HepG2 (cell line): ENCODE results near the gene ZNF22. TPM values are rescaled to one million over a fixed set of nuclear protein-coding genes. Genes with fewer than 3 reads are reported as not detected.

Experiments used
- FOXK1 ChIP-seq: sonication (generic); formaldehyde crosslinking; IDR thresholded peaks from 2 replicates; pipeline ENCODE4 v1.4.0; 2020; ENCODE audit warnings: low read depth, missing genetic modification reagents, borderline replicate concordance
- HOXA3 ChIP-seq: sonication (generic); formaldehyde crosslinking; IDR thresholded peaks from 2 replicates; pipeline ENCODE4 v1.5.0; 2020; ENCODE audit warnings: missing genetic modification reagents
- IKZF4 ChIP-seq: sonication (generic); formaldehyde crosslinking; IDR thresholded peaks from 2 replicates; pipeline ENCODE4 v1.5.1; 2020; ENCODE audit warnings: borderline replicate concordance, mild to moderate bottlenecking, low read depth, missing genetic modification reagents; ENCODE audit errors: not compliant biosample characterization
- KLF12 ChIP-seq: sonication (generic); formaldehyde crosslinking; IDR thresholded peaks from 2 replicates; pipeline ENCODE4 v1.4.0; 2020; ENCODE audit warnings: missing genetic modification reagents, borderline replicate concordance
- NR2F2 ChIP-seq: IDR thresholded peaks from 2 replicates; pipeline ENCODE4 v1.6.1; 2012; ENCODE audit warnings: low read depth, inconsistent platforms, borderline replicate concordance
- PTBP1 ChIP-seq: fragments of 200-400 bp; formaldehyde crosslinking; IDR thresholded peaks from 2 replicates; pipeline ENCODE4 v1.6.1; 2018; ENCODE audit warnings: low read length, low read depth; ENCODE audit not compliant: poor library complexity, severe bottlenecking
- SKIL ChIP-seq: sonication (generic); formaldehyde crosslinking; IDR thresholded peaks from 2 replicates; pipeline ENCODE4 v1.8.0; 2022; ENCODE audit warnings: missing genetic modification reagents, mild to moderate bottlenecking, moderate library complexity, borderline replicate concordance
- ZBTB7B ChIP-seq: sonication (generic); formaldehyde crosslinking; IDR thresholded peaks from 2 replicates; pipeline ENCODE4 v1.4.0; 2020; ENCODE audit warnings: missing genetic modification reagents
- ZNF224 ChIP-seq: sonication (generic); formaldehyde crosslinking; IDR thresholded peaks from 2 replicates; pipeline ENCODE4 v1.5.0; 2020; ENCODE audit warnings: mild to moderate bottlenecking, missing genetic modification reagents
- ZNF253 ChIP-seq: sonication (generic); formaldehyde crosslinking; IDR thresholded peaks from 2 replicates; pipeline ENCODE4 v1.8.0; 2022; ENCODE audit warnings: mild to moderate bottlenecking, missing genetic modification reagents, borderline replicate concordance
- ZNF567 ChIP-seq: sonication (generic); formaldehyde crosslinking; IDR thresholded peaks from 2 replicates; pipeline ENCODE4 v1.8.1; 2023; ENCODE audit warnings: mild to moderate bottlenecking, missing genetic modification reagents, borderline replicate concordance
- ZNF607 ChIP-seq: sonication (generic); formaldehyde crosslinking; IDR thresholded peaks from 2 replicates; pipeline ENCODE4 v1.5.1; 2020; ENCODE audit warnings: missing genetic modification reagents, mild to moderate bottlenecking, borderline replicate concordance
- polyA plus RNA-seq, 8 experiments: library from polyadenylated mRNA; depleted of rRNA in 3 of 8; stranded (reverse) in 7 of 8; unstranded in 1 of 8; fragments of >200 nt; fragmentation: Illumina TruSeq in 4 of 8; extraction: Trizol in 4 of 8; gene quantifications; 2 replicates each; pipeline versions ENCODE4 v1.2.1 to v1.2.3, GENCODE V29; 2011 to 2016; ENCODE audit warnings: low read depth in 4 of 8, missing spikeins in 1 of 8, mixed read lengths in 1 of 8; ENCODE audit not compliant: insufficient read depth in 1 of 8
- total RNA-seq, 5 experiments: library from RNA; depleted of rRNA; stranded (reverse); fragments of >200 nt; fragmentation: Illumina TruSeq; extraction: Trizol; gene quantifications; 2 replicates each; pipeline ENCODE4 v1.2.3, GENCODE V29; 2016; ENCODE audit warnings: low read depth in 1 of 5
- TF ChIP-seq, protein P1 (sequence below): sonication (generic); formaldehyde crosslinking; IDR thresholded peaks from 2 replicates; pipeline ENCODE4 v1.9.0; 2021; ENCODE audit warnings: missing genetic modification reagents, borderline replicate concordance
- TF ChIP-seq, protein P2 (sequence below): sonication (generic); formaldehyde crosslinking; conservative IDR thresholded peaks from 2 replicates; pipeline ENCODE4 v1.4.0; 2020; ENCODE audit warnings: missing genetic modification reagents
- TF ChIP-seq, protein P3 (sequence below): sonication (generic); formaldehyde crosslinking; IDR thresholded peaks from 2 replicates; pipeline ENCODE4 v1.4.0; 2020; ENCODE audit warnings: mild to moderate bottlenecking, missing genetic modification reagents
- TF ChIP-seq, protein P4 (sequence below): sonication (generic); formaldehyde crosslinking; IDR thresholded peaks from 2 replicates; pipeline ENCODE4 v1.8.0; 2023; ENCODE audit warnings: mild to moderate bottlenecking, missing genetic modification reagents

Gene ZNF22
- total and polyA plus RNA-seq, 2 of the 13 experiments (the other 11 are each of a cell fraction or from before 2014, with no cell fraction given), result 0.40 to 1.3 TPM

GRCh38 chr10:44978570-44979280 lies 22.0 kb upstream of the ZNF22 start, which contains the start of gene DEPP1 (continued):
- peak; percentile 63 for TF ChIP-seq IKZF4 (CRISPR knock-in tag)
- 0 out of 2 replicates have a peak, but pooled peaks have one; percentile 39 for TF ChIP-seq ZNF253 (CRISPR knock-in tag)
- TF ChIP-seq ZNF224 (CRISPR knock-in tag), result peak; percentile 93
- peak; percentile 47; the same call in 1 of the 2 replicates for TF ChIP-seq HOXA3 (CRISPR knock-in tag)
- peak; percentile 98 for TF ChIP-seq ZBTB7B (CRISPR knock-in tag)
- peak; percentile 91 for TF ChIP-seq SKIL (CRISPR knock-in tag)
- TF ChIP-seq NR2F2, result peak; percentile 56; the same call in 1 of the 2 replicates
- peak; percentile 49 for TF ChIP-seq PTBP1
- peak; percentile 98 for TF ChIP-seq FOXK1 (CRISPR knock-in tag)
- TF ChIP-seq, protein P1, sequence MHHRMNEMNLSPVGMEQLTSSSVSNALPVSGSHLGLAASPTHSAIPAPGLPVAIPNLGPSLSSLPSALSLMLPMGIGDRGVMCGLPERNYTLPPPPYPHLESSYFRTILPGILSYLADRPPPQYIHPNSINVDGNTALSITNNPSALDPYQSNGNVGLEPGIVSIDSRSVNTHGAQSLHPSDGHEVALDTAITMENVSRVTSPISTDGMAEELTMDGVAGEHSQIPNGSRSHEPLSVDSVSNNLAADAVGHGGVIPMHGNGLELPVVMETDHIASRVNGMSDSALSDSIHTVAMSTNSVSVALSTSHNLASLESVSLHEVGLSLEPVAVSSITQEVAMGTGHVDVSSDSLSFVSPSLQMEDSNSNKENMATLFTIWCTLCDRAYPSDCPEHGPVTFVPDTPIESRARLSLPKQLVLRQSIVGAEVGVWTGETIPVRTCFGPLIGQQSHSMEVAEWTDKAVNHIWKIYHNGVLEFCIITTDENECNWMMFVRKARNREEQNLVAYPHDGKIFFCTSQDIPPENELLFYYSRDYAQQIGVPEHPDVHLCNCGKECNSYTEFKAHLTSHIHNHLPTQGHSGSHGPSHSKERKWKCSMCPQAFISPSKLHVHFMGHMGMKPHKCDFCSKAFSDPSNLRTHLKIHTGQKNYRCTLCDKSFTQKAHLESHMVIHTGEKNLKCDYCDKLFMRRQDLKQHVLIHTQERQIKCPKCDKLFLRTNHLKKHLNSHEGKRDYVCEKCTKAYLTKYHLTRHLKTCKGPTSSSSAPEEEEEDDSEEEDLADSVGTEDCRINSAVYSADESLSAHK (CRISPR knock-in tag), result no peak; the same call in 1 of the 2 replicates
- peak; percentile 82 for TF ChIP-seq ZNF607
- TF ChIP-seq, protein P2, sequence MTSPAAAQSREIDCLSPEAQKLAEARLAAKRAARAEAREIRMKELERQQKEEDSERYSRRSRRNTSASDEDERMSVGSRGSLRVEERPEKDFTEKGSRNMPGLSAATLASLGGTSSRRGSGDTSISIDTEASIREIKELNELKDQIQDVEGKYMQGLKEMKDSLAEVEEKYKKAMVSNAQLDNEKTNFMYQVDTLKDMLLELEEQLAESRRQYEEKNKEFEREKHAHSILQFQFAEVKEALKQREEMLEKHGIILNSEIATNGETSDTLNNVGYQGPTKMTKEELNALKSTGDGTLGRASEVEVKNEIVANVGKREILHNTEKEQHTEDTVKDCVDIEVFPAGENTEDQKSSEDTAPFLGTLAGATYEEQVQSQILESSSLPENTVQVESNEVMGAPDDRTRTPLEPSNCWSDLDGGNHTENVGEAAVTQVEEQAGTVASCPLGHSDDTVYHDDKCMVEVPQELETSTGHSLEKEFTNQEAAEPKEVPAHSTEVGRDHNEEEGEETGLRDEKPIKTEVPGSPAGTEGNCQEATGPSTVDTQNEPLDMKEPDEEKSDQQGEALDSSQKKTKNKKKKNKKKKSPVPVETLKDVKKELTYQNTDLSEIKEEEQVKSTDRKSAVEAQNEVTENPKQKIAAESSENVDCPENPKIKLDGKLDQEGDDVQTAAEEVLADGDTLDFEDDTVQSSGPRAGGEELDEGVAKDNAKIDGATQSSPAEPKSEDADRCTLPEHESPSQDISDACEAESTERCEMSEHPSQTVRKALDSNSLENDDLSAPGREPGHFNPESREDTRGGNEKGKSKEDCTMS (CRISPR knock-in tag), result peak; percentile 93; the same call in 1 of the 2 replicates
- TF ChIP-seq ZNF567 (CRISPR knock-in tag), result peak; percentile 85; the same call in 1 of the 2 replicates
- TF ChIP-seq, protein P3, sequence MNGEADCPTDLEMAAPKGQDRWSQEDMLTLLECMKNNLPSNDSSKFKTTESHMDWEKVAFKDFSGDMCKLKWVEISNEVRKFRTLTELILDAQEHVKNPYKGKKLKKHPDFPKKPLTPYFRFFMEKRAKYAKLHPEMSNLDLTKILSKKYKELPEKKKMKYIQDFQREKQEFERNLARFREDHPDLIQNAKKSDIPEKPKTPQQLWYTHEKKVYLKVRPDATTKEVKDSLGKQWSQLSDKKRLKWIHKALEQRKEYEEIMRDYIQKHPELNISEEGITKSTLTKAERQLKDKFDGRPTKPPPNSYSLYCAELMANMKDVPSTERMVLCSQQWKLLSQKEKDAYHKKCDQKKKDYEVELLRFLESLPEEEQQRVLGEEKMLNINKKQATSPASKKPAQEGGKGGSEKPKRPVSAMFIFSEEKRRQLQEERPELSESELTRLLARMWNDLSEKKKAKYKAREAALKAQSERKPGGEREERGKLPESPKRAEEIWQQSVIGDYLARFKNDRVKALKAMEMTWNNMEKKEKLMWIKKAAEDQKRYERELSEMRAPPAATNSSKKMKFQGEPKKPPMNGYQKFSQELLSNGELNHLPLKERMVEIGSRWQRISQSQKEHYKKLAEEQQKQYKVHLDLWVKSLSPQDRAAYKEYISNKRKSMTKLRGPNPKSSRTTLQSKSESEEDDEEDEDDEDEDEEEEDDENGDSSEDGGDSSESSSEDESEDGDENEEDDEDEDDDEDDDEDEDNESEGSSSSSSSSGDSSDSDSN (CRISPR knock-in tag), result peak; percentile 79; the same call in 1 of the 2 replicates
- TF ChIP-seq, protein P4, sequence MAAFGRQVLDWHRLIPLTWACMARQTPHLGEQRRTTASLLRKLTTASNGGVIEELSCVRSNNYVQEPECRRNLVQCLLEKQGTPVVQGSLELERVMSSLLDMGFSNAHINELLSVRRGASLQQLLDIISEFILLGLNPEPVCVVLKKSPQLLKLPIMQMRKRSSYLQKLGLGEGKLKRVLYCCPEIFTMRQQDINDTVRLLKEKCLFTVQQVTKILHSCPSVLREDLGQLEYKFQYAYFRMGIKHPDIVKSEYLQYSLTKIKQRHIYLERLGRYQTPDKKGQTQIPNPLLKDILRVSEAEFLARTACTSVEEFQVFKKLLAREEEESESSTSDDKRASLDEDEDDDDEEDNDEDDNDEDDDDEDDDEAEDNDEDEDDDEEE (CRISPR knock-in tag), result 0 out of 2 replicates have a peak, but pooled peaks have one; percentile 38
- TF ChIP-seq KLF12 (CRISPR knock-in tag), result peak; percentile 57
